Loucy (cell line): ENCODE measurements around the gene ODC1.

ENCODE experiments used
- H2AFZ ChIP-seq: fragments of 200-600 bp; sonication (generic); 2 replicates; pipeline ENCODE4 v1.6.0; 2016; ENCODE audit warnings: antibody characterized with exemption, mild to moderate bottlenecking, low read length, moderate library complexity
- H3F3A ChIP-seq: fragments of 200-600 bp; 2 replicates; pipeline ENCODE4 v1.6.0; 2016; ENCODE audit warnings: antibody characterized with exemption, low read depth, mild to moderate bottlenecking
- H3K27me3 ChIP-seq: fragments of 200-600 bp; sonication (generic); 2 replicates; pipeline ENCODE4 v1.6.1; 2014; ENCODE audit warnings: low read length, mild to moderate bottlenecking; ENCODE audit not compliant: insufficient read depth, poor library complexity, severe bottlenecking
- H3K36me3 ChIP-seq: fragments of 200-600 bp; sonication (generic); 2 replicates; pipeline ENCODE4 v1.6.1; 2016; ENCODE audit warnings: low read length; ENCODE audit not compliant: insufficient read depth
- H3K4me1 ChIP-seq: fragments of 200-600 bp; sonication (generic); 2 replicates; pipeline ENCODE4 v1.5.1; 2014; ENCODE audit warnings: low read length, mild to moderate bottlenecking; ENCODE audit not compliant: insufficient read depth, poor library complexity, severe bottlenecking
- H3K4me2 ChIP-seq: fragments of 200-600 bp; sonication (generic); 2 replicates; pipeline ENCODE4 v1.6.0; 2014; ENCODE audit warnings: antibody characterized with exemption, low read length, low read depth, mild to moderate bottlenecking; ENCODE audit not compliant: poor library complexity, severe bottlenecking
- H3K4me3 ChIP-seq: fragments of 200-600 bp; sonication (generic); 2 replicates; pipeline ENCODE4 v1.5.1; 2014; ENCODE audit warnings: low read length, mild to moderate bottlenecking, mixed read lengths; ENCODE audit not compliant: poor library complexity, severe bottlenecking
- H3K79me2 ChIP-seq: fragments of 200-600 bp; sonication (generic); 2 replicates; pipeline ENCODE4 v1.6.1; 2014; ENCODE audit warnings: low read length; ENCODE audit not compliant: insufficient read depth
- H3K9ac ChIP-seq: fragments of 200-600 bp; sonication (generic); 2 replicates; pipeline ENCODE4 v1.6.0; 2014; ENCODE audit warnings: mild to moderate bottlenecking, low read depth, low read length, moderate library complexity; ENCODE audit not compliant: poor library complexity, severe bottlenecking
- H3K9me2 ChIP-seq: fragments of 200-600 bp; sonication (generic); replicated peaks from 2 replicates; pipeline ENCODE4 v1.6.1; 2016; ENCODE audit warnings: low read depth, low read length, mixed read lengths
- H3K9me3 ChIP-seq: fragments of 200-600 bp; sonication (generic); 2 replicates; pipeline ENCODE4 v1.6.1; 2014; ENCODE audit warnings: mild to moderate bottlenecking, antibody characterized with exemption, low read length, low read depth; ENCODE audit not compliant: insufficient read depth
- H4K20me1 ChIP-seq: fragments of 200-600 bp; sonication (generic); 2 replicates; pipeline ENCODE4 v1.6.0; 2014; ENCODE audit warnings: antibody characterized with exemption, low read length, mild to moderate bottlenecking; ENCODE audit not compliant: insufficient read depth, poor library complexity, severe bottlenecking
- CTCF ChIP-seq: fragments of 200-600 bp; sonication (generic); conservative IDR thresholded peaks from 2 replicates; pipeline ENCODE4 v1.5.1; 2014; ENCODE audit warnings: mild to moderate bottlenecking, antibody characterized with exemption, low read length
- EZH2phosphoT487 ChIP-seq: fragments of 200-600 bp; IDR thresholded peaks from 2 replicates; pipeline ENCODE4 v1.6.1; 2018; ENCODE audit warnings: antibody characterized with exemption, mild to moderate bottlenecking, moderate library complexity, borderline replicate concordance

The ODC1 gene

DNA sequence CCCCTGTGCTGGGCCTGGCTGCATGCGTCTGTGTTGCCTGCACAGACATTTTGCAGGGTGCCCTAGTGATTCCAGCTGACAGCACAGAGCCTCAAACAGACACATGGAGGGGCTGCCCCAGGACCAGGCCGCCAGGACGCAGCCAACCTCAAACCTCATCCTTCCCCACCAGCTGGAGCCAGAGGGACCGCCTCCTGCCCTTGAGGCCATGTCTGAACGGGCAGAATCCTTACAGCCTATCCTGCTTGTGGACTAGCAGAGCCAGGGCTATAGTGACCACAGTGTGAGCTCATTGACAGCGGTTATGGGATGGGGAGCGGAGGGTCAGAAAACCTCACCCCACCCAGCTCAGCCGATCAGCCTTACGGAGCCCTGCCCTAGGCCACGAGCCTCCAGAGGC lies 22.4 kb downstream of the ODC1 start:
- TF ChIP-seq CTCF: no peak
- TF ChIP-seq EZH2phosphoT487: no peak
- Histone ChIP-seq H3K36me3 (peaks cover 57% of the 10 kb centered on the region; the same call in 1 of the 2 replicates), H3K4me3 (no peak overlapping the region), H3K4me1 (no peaks in the 10 kb centered on the region), H3F3A (no peaks in the 10 kb centered on the region), H3K9ac (no peak overlapping the region), H4K20me1 (no peaks in the 10 kb centered on the region), H2AFZ (no peak overlapping the region), H3K9me2 (no peaks in the 10 kb centered on the region), H3K9me3 (no peaks in the 10 kb centered on the region), H3K27me3 (no peaks in the 10 kb centered on the region), H3K4me2 (no peak overlapping the region), H3K79me2 (no peaks in the 10 kb centered on the region)

DNA sequence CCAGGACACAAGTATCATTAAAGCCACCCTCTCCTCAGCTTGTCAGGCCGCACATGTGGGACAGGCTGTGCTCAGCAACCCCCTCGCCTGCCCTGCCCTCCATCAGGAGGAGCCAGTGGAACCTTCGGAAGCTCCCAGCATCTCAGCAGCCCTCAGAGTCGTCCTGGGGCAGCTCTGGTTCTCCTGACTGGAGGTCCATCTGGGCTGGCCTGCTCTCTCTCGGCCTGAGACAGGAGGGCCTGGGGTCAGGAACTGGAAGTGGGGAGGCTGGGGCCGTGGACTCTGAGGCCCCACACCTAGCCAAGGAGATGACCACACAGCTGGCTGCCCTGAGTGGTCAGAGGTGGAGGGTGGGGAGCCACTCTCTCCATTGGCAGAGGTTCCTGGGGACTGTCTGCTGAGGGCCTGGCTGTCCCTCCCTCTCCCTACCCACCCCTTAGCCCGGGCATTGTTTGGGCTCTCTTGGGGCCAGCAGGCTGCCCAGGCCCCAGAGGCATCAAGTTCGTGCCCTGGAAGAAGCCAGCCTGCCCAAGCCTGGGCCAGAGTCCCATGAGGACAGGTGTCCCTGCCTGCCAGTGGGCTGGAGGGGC lies 23.1 kb downstream of the ODC1 start:
- Histone ChIP-seq H2AFZ (no peak overlapping the region), H3K9me2 (no peaks in the 10 kb centered on the region), H4K20me1 (no peaks in the 10 kb centered on the region), H3K4me2 (no peak overlapping the region), H3K79me2 (no peaks in the 10 kb centered on the region), H3K36me3 (peaks cover 62% of the 10 kb centered on the region; the same call in 1 of the 2 replicates), H3K9me3 (no peaks in the 10 kb centered on the region), H3F3A (no peaks in the 10 kb centered on the region), H3K9ac (no peak overlapping the region), H3K27me3 (no peaks in the 10 kb centered on the region), H3K4me1 (no peaks in the 10 kb centered on the region), H3K4me3 (no peak overlapping the region)
- TF ChIP-seq EZH2phosphoT487 (no peak), CTCF (no peak)

GRCh38 chr2:10424051-10424450 lies 24.1 kb downstream of the ODC1 start:
- Histone ChIP-seq H3K9me2 (no peaks in the 10 kb centered on the region), H2AFZ (no peak overlapping the region), H3K79me2 (no peaks in the 10 kb centered on the region), H3K4me3 (no peak overlapping the region), H3K27me3 (no peaks in the 10 kb centered on the region), H3F3A (no peaks in the 10 kb centered on the region), H3K9ac (no peak overlapping the region), H3K9me3 (no peaks in the 10 kb centered on the region), H3K36me3 (peaks cover 63% of the 10 kb centered on the region; the same call in 1 of the 2 replicates), H3K4me2 (no peak overlapping the region), H4K20me1 (no peaks in the 10 kb centered on the region), H3K4me1 (no peaks in the 10 kb centered on the region)
- no peak for TF ChIP-seq CTCF
- no peak for TF ChIP-seq EZH2phosphoT487
